Tibial nerve (tissue), 4 donors: Measurements from ENCODE around the gene HMX2. TPM values are rescaled to one million over a fixed set of nuclear protein-coding genes. Genes with fewer than 3 reads are reported as not detected.
"Not testable (repeated sequence)": the region's sequence is repeated elsewhere in the genome, so short reads cannot be mapped to it uniquely, and the experiment has no call there.

Experiments
- DNase-seq, 2 donors: peaks; one replicate each; pipeline ENCODE4 v3.0.0-alpha.2; 2019; ENCODE audit warnings: low spot score in 2 of 2
- H3K27ac ChIP-seq, 4 donors: fragments of 200-600 bp; sonication (generic) in 3 of 4; one replicate each; pipeline ENCODE4 v1.5.1; 2017 to 2019; ENCODE audit warnings: mild to moderate bottlenecking in 1 of 4
- H3K27me3 ChIP-seq, 2 donors: fragments of 200-600 bp; sonication (generic) in 1 of 2; one replicate each; pipeline versions ENCODE4 v1.5.1 to v1.6.0; 2017 to 2019
- H3K36me3 ChIP-seq, 3 donors: fragments of 200-600 bp; sonication (generic); one replicate each; pipeline ENCODE4 v1.5.1; 2018 to 2019
- H3K4me1 ChIP-seq, 4 donors: fragments of 200-600 bp; sonication (generic) in 3 of 4; one replicate each; pipeline ENCODE4 v1.5.1; 2017 to 2019
- H3K4me3 ChIP-seq, 4 donors: fragments of 200-600 bp; sonication (generic) in 3 of 4; one replicate each; pipeline ENCODE4 v1.5.1; 2017 to 2019; ENCODE audit warnings: mild to moderate bottlenecking in 1 of 4, moderate library complexity in 1 of 4
- H3K9me3 ChIP-seq, 4 donors: fragments of 200-600 bp; sonication (generic) in 3 of 4; one replicate each; pipeline ENCODE4 v1.5.1; 2017 to 2019
- EP300 ChIP-seq, 2 donors: sonication (generic); formaldehyde crosslinking; IDR thresholded peaks; one replicate each; pipeline ENCODE4 v1.6.1; 2017; ENCODE audit warnings: antibody characterized with exemption in 2 of 2, mild to moderate bottlenecking in 1 of 2
- POLR2A ChIP-seq, 2 donors: fragments of 450-650 bp; IDR thresholded peaks; one replicate each; pipeline ENCODE4 v1.6.1; 2017; ENCODE audit warnings: antibody characterized with exemption in 2 of 2, mild to moderate bottlenecking in 2 of 2, moderate library complexity in 2 of 2
- WGBS, 2 donors: methylation state at CpG; one replicate each; pipeline ENCODE4 v1.1.5; 2018; 5-methylcytosine and 5-hydroxymethylcytosine counted together
- total RNA-seq, 4 donors: library from RNA; depleted of rRNA; stranded (reverse); fragments of >200 nt; gene quantifications; one replicate each; pipeline ENCODE4 v1.1.0, GENCODE V29; 2016
- TF ChIP-seq, protein P1 (sequence below), 5 experiments: fragments of 200-600 bp in 3 of 5; fragments of 450-650 bp in 2 of 5; sonication (generic) in 3 of 5; IDR thresholded peaks; one replicate each; pipeline ENCODE4 v1.5.1; 2016 to 2019; ENCODE audit warnings: antibody characterized with exemption in 5 of 5, mild to moderate bottlenecking in 3 of 5, moderate library complexity in 2 of 5

Gene HMX2
- total RNA-seq, 4 donors from 2014 or later = not detected

- H3K9me3 ChIP-seq = no peaks in the 10 kb centered on the region
- H3K4me3 ChIP-seq = no peak overlapping the region
- TF ChIP-seq POLR2A (IDR thresholded peaks at IDR 0.05) (no peak), EP300 (IDR thresholded peaks at IDR 0.05) (no peak)
- TF ChIP-seq, protein P1, sequence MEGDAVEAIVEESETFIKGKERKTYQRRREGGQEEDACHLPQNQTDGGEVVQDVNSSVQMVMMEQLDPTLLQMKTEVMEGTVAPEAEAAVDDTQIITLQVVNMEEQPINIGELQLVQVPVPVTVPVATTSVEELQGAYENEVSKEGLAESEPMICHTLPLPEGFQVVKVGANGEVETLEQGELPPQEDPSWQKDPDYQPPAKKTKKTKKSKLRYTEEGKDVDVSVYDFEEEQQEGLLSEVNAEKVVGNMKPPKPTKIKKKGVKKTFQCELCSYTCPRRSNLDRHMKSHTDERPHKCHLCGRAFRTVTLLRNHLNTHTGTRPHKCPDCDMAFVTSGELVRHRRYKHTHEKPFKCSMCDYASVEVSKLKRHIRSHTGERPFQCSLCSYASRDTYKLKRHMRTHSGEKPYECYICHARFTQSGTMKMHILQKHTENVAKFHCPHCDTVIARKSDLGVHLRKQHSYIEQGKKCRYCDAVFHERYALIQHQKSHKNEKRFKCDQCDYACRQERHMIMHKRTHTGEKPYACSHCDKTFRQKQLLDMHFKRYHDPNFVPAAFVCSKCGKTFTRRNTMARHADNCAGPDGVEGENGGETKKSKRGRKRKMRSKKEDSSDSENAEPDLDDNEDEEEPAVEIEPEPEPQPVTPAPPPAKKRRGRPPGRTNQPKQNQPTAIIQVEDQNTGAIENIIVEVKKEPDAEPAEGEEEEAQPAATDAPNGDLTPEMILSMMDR (IDR thresholded peaks at IDR 0.05) = no peak
- H3K36me3 ChIP-seq = peaks cover 0 to 82% (median 33%) of the 10 kb centered on the region in 3 donors
- no peak overlapping the region for H3K27ac ChIP-seq
- H3K27me3 ChIP-seq = no peaks in the 10 kb centered on the region
- DNase-seq = no peak
- H3K4me1 ChIP-seq = peaks cover 0 to 4% (median 0%) of the 10 kb centered on the region in 4 donors
- 94% methylated on average over 2 of the region's 2 CpGs for WGBS, 2 donors
These were observed 16.4 kb downstream of the HMX2 start for GRCh38 chr10:123164319-123164718.

GRCh38 chr10:123165445-123166072 is 17.6 kb downstream of the HMX2 start:
- H3K9me3 ChIP-seq = no peaks in the 10 kb centered on the region
- TF ChIP-seq POLR2A (IDR thresholded peaks at IDR 0.05) (no peak), EP300 (IDR thresholded peaks at IDR 0.05) (no peak)
- TF ChIP-seq, protein P1 (IDR thresholded peaks at IDR 0.05) = no peak
- H3K36me3 ChIP-seq = peaks cover 0 to 86% (median 33%) of the 10 kb centered on the region in 3 donors
- no peak overlapping the region for H3K27ac ChIP-seq
- 66 to 67% methylated on average over 4 of the region's 4 CpGs for WGBS, 2 donors
- H3K4me3 ChIP-seq = no peak overlapping the region
- H3K27me3 ChIP-seq = no peaks in the 10 kb centered on the region
- H3K4me1 ChIP-seq = no peaks in the 10 kb centered on the region
- no peak for DNase-seq

DNA sequence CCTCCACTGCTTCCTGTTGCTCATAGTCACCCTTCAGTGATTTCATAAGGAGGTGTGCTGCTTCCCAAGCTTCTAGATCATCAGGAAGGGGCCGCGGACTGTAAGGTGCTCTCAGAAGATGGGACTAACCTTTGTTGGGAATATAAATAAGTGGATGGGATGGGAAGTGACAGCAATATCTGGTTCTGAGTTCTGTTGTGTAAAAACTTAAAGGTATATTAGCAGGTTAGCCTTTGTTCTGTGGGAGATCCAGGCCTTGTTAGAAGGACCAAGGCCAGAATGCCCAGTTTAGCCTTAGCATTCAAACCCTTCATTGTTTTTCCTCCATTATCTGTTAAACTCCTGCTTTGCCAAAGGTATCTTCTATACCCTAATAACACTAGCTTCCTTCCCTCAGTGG is 18.7 kb downstream of the HMX2 start:
- no peak for DNase-seq
- peaks cover 0 to 89% (median 30%) of the 10 kb centered on the region in 3 donors for H3K36me3 ChIP-seq
- no peaks in the 10 kb centered on the region for H3K9me3 ChIP-seq
- H3K27me3 ChIP-seq = no peaks in the 10 kb centered on the region
- no peak overlapping the region for H3K27ac ChIP-seq
- no peaks in the 10 kb centered on the region for H3K4me1 ChIP-seq
- WGBS, 2 donors = 97 to 98% methylated on average over 2 of the region's 2 CpGs
- TF ChIP-seq POLR2A (IDR thresholded peaks at IDR 0.05) (no peak), EP300 (IDR thresholded peaks at IDR 0.05) (no peak)
- TF ChIP-seq, protein P1 (IDR thresholded peaks at IDR 0.05) = no peak
- H3K4me3 ChIP-seq = no peak overlapping the region

GRCh38 chr10:123170961-123171360 is 23.0 kb downstream of the HMX2 start:
- H3K36me3 ChIP-seq = peaks cover 0 to 62% (median 4%) of the 10 kb centered on the region in 3 donors
- H3K9me3 ChIP-seq = no peaks in the 10 kb centered on the region

DNA sequence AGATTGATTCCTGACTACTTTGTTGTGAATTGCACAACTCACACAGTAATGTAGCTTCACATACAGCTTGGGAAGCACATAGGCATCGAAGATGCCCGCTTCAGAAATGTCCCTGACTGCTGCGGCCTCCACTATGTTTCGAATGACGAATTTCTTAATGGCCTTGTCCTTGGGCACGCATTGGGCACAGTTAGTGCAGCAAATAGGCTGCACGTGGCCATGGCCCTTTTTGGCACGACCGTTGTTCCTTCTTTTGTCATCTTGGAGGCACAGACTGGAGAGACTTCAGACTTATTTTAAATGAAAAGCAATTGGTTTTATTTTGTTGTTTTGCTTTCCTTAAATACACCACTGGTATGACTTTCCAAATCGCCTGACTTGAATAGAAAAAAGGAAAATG is 23.7 kb downstream of the HMX2 start:
- H3K9me3 ChIP-seq, DNase-seq, H3K27ac ChIP-seq, H3K27me3 ChIP-seq, H3K4me3 ChIP-seq, H3K4me1 ChIP-seq: not testable (repeated sequence)
- WGBS, 2 donors = 95% methylated on average over 10 of the region's 10 CpGs
- H3K36me3 ChIP-seq = peaks cover 0 to 62% (median 4%) of the 10 kb centered on the region in 3 donors

More at GRCh38 chr10:123170961-123171360, 23.0 kb downstream of the HMX2 start:
- TF ChIP-seq, protein P1 (IDR thresholded peaks at IDR 0.05) = no peak
- TF ChIP-seq EP300 (IDR thresholded peaks at IDR 0.05) (no peak), POLR2A (IDR thresholded peaks at IDR 0.05) (no peak)
- H3K27me3 ChIP-seq = no peaks in the 10 kb centered on the region
- 94 to 95% methylated on average over 4 of the region's 4 CpGs for WGBS, 2 donors
- no peak overlapping the region for H3K27ac ChIP-seq
- DNase-seq = no peak
- H3K4me3 ChIP-seq = no peak overlapping the region
- H3K4me1 ChIP-seq = no peaks in the 10 kb centered on the region
